ENCODE results near the gene KCNF1. TPM values are rescaled to one million over a fixed set of nuclear protein-coding genes. Genes with fewer than 3 reads are reported as not detected.
A peak's percentile ranks its signal among the peaks of the same experiment; 100 is the strongest.

Gene KCNF1
- total RNA-seq, 1 donor from 2014 or later, result not detected

GRCh38 chr2:10912076-10912731, 470 bp downstream of the KCNF1 start:
- peak overlapping the region; percentile 83 for H3K4me3 Mint-ChIP-seq
- Histone ChIP-seq H3K4me1 (peaks cover 3% of the 10 kb centered on the region), H3K79me2 (ENCODE audit: low read depth) (no peaks in the 10 kb centered on the region), H3K9me3 (ENCODE audit: low read depth) (no peaks in the 10 kb centered on the region), H3K27me3 (peaks cover 97% of the 10 kb centered on the region), H2AFZ (replicated peaks) (no peak overlapping the region), H3F3A (ENCODE audit: low read depth) (peaks cover 12% of the 10 kb centered on the region), H4K20me1 (ENCODE audit: low read depth) (peaks cover 31% of the 10 kb centered on the region), H3K4me3 (peak overlapping the region; percentile 43), H3K36me3 (no peaks in the 10 kb centered on the region), H3K4me2 (peak overlapping the region; percentile 86), H3K27ac (no peak overlapping the region), H3K9ac (no peak overlapping the region)
- peaks cover 52% of the 10 kb centered on the region for H3K27me3 Mint-ChIP-seq (ENCODE audit: insufficient read depth, low read depth)
- peak; percentile 35 for DNase-seq (ENCODE audit: low spot score)
- peaks cover 37% of the 10 kb centered on the region for H3K4me1 Mint-ChIP-seq
- TF ChIP-seq EZH2 (IDR thresholded peaks at IDR 0.05), result peak; percentile 1
- TF ChIP-seq CTCF (IDR thresholded peaks at IDR 0.05), result no peak
- no peak for TF ChIP-seq EZH2phosphoT487 (IDR thresholded peaks at IDR 0.05)
- no peak overlapping the region for H3K27ac Mint-ChIP-seq
- H3K36me3 Mint-ChIP-seq, result peaks cover 5% of the 10 kb centered on the region
- H3K9me3 Mint-ChIP-seq, result peaks cover 11% of the 10 kb centered on the region

GRCh38 chr2:10912796-10913455, 1.2 kb downstream of the KCNF1 start:
- no peak overlapping the region for H3K27ac ChIP-seq
- H3K9me3 ChIP-seq (ENCODE audit: low read depth), result no peaks in the 10 kb centered on the region
- no peak overlapping the region for H2AFZ ChIP-seq (replicated peaks)
- H3F3A ChIP-seq (ENCODE audit: low read depth), result peaks cover 12% of the 10 kb centered on the region
- H3K4me1 Mint-ChIP-seq, result peaks cover 35% of the 10 kb centered on the region
- no peak overlapping the region for H3K4me3 ChIP-seq
- H3K27ac Mint-ChIP-seq, result no peak overlapping the region
- H3K9me3 Mint-ChIP-seq, result peaks cover 15% of the 10 kb centered on the region
- H3K4me1 ChIP-seq, result peaks cover 3% of the 10 kb centered on the region
- peaks cover 31% of the 10 kb centered on the region for H4K20me1 ChIP-seq (ENCODE audit: low read depth)
- TF ChIP-seq CTCF (IDR thresholded peaks at IDR 0.05) (no peak), EZH2 (IDR thresholded peaks at IDR 0.05) (no peak), EZH2phosphoT487 (IDR thresholded peaks at IDR 0.05) (no peak)
- peak overlapping the region; percentile 83 for H3K4me3 Mint-ChIP-seq
- H3K79me2 ChIP-seq (ENCODE audit: low read depth), result no peaks in the 10 kb centered on the region
- H3K27me3 Mint-ChIP-seq (ENCODE audit: insufficient read depth, low read depth), result peaks cover 49% of the 10 kb centered on the region
- no peaks in the 10 kb centered on the region for H3K36me3 ChIP-seq
- no peak overlapping the region for H3K9ac ChIP-seq
- no peak for DNase-seq (ENCODE audit: low spot score)
- peaks cover 95% of the 10 kb centered on the region for H3K27me3 ChIP-seq
- H3K36me3 Mint-ChIP-seq, result peaks cover 3% of the 10 kb centered on the region
- H3K4me2 ChIP-seq, result no peak overlapping the region

GRCh38 chr2:10913501-10914271, 2.0 kb downstream of the KCNF1 start:
- peak overlapping the region; percentile 83 for H3K4me3 Mint-ChIP-seq
- no peaks in the 10 kb centered on the region for H3K9me3 ChIP-seq (ENCODE audit: low read depth)
- H2AFZ ChIP-seq (replicated peaks), result no peak overlapping the region
- peaks cover 31% of the 10 kb centered on the region for H4K20me1 ChIP-seq (ENCODE audit: low read depth)
- H3K4me2 ChIP-seq, result no peak overlapping the region
- peaks cover 18% of the 10 kb centered on the region for H3K9me3 Mint-ChIP-seq
- H3K9ac ChIP-seq, result no peak overlapping the region
- H3K27me3 ChIP-seq, result peaks cover 91% of the 10 kb centered on the region
- H3K79me2 ChIP-seq (ENCODE audit: low read depth), result no peaks in the 10 kb centered on the region
- H3K27me3 Mint-ChIP-seq (ENCODE audit: insufficient read depth, low read depth), result peaks cover 47% of the 10 kb centered on the region
- no peak for TF ChIP-seq EZH2phosphoT487 (IDR thresholded peaks at IDR 0.05)
- TF ChIP-seq CTCF (IDR thresholded peaks at IDR 0.05), result no peak
- no peak for TF ChIP-seq EZH2 (IDR thresholded peaks at IDR 0.05)
- no peak overlapping the region for H3K27ac ChIP-seq
- peaks cover 3% of the 10 kb centered on the region for H3K4me1 ChIP-seq
- DNase-seq (ENCODE audit: low spot score), result no peak
- H3K4me1 Mint-ChIP-seq, result peaks cover 29% of the 10 kb centered on the region
- no peak overlapping the region for H3K27ac Mint-ChIP-seq
- peaks cover 12% of the 10 kb centered on the region for H3F3A ChIP-seq (ENCODE audit: low read depth)
- H3K36me3 Mint-ChIP-seq, result peaks cover 3% of the 10 kb centered on the region
- no peak overlapping the region for H3K4me3 ChIP-seq
- H3K36me3 ChIP-seq, result no peaks in the 10 kb centered on the region
